ENCODE data around the gene ANO3. TPM values are rescaled to one million over a fixed set of nuclear protein-coding genes. Genes with fewer than 3 reads are reported as not detected.

Gene ANO3
- total RNA-seq, 1 experiment from 2014 or later = not detected

DNA sequence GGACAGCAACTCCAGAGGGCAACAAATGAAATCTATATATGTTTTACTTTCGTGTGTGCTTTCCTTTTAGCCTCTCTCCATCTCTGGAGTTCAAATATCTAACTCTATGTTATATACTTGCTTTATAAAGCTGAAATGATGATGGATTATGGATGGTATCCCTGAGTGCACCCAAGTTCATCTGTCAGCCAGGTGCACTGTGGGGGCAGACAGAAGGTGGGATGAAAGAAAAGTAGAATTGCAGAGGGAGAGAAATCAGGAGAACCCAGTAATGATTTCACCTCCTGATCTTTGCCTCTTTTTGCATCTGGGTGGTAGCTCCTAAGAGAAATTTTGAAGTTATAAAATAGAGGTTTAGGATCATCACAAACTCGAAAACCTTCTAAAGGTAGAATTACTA is 237.7 kb downstream of the ANO3 start:
- H3K9me2 ChIP-seq (ENCODE audit: insufficient read depth) = no peaks in the 10 kb centered on the region
- no peaks in the 10 kb centered on the region for H3F3A ChIP-seq (ENCODE audit: insufficient read depth, low read depth)
- ChIA-PET POLR2A (ENCODE audit: unreplicated experiment) (no interaction called here), CTCF (no interaction called here)
- intact Hi-C loops (cut with micrococcal nuclease; ENCODE audit: unreplicated experiment) = loop anchor here (5.0 kb wide), 1 partner anchor 78 kb away; no protein-coding TSS in a partner anchor
- no peak for DNase-seq
- no peaks in the 10 kb centered on the region for H3K27me3 ChIP-seq (ENCODE audit: insufficient read depth, low read depth)
- no TSS peak for BruUV-seq (replicated peaks)
- TF ChIP-seq, protein P1, sequence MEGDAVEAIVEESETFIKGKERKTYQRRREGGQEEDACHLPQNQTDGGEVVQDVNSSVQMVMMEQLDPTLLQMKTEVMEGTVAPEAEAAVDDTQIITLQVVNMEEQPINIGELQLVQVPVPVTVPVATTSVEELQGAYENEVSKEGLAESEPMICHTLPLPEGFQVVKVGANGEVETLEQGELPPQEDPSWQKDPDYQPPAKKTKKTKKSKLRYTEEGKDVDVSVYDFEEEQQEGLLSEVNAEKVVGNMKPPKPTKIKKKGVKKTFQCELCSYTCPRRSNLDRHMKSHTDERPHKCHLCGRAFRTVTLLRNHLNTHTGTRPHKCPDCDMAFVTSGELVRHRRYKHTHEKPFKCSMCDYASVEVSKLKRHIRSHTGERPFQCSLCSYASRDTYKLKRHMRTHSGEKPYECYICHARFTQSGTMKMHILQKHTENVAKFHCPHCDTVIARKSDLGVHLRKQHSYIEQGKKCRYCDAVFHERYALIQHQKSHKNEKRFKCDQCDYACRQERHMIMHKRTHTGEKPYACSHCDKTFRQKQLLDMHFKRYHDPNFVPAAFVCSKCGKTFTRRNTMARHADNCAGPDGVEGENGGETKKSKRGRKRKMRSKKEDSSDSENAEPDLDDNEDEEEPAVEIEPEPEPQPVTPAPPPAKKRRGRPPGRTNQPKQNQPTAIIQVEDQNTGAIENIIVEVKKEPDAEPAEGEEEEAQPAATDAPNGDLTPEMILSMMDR (conservative IDR thresholded peaks at IDR 0.05) = no peak
- TF ChIP-seq EZH2 (IDR thresholded peaks at IDR 0.05; ENCODE audit: low read depth) = no peak
- no peak overlapping the region for H3K4me3 ChIP-seq
- H3K27ac ChIP-seq = no peak overlapping the region
- H4K20me1 ChIP-seq (ENCODE audit: insufficient read depth) = no peaks in the 10 kb centered on the region
- peak overlapping the region; percentile 32; the same call in 1 of the 2 replicates for H2AFZ ChIP-seq
- H3K4me1 ChIP-seq (replicated peaks; ENCODE audit: insufficient read depth) = peaks cover 14% of the 10 kb centered on the region
- H3K9me3 ChIP-seq (ENCODE audit: insufficient read depth, low read depth) = no peaks in the 10 kb centered on the region; the same call in 1 of the 2 replicates
- no peaks in the 10 kb centered on the region for H3K79me2 ChIP-seq (ENCODE audit: low read depth)
- no peaks in the 10 kb centered on the region for H3K36me3 ChIP-seq (ENCODE audit: low read depth)
- no peak overlapping the region for H3K4me2 ChIP-seq

DNA sequence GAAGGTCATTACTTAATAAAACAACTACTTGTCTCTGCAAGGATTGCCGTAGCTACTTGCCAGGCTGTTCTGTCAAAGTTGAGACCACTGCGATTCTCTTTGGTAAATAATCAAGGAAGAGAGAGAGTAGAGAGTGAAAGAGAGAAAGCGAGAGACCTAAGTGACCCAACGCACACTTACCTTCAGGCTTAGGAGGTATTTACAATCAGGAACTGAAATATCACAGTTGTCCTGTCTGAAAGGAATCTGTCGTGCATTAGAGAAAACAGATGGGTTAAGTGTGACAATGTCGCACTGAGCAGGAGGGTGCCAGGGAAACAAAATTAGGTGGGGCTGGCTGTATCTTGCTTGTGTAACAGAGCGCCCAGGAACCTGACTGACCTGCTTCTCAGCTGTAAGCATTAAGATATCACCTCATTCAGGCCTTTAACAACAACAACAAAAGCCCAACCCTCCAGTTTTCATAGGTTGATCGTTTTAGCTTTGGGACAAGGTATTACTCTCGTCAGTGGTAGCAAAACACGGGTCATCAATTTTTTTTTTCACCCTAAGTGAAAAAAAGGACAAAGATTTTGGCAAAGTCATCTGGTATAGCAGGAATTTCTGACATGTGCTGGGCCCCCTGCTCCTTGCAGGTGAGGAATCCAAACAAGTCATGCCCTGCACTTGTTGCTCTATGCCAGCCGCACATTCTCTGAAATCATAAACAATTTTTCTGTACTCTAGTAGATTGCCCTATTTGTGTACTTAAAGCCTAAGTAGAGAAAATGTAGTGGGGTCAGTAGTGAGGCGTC is 240.1 kb downstream of the ANO3 start, which contains the start of gene MUC15:
Gene MUC15, minus strand, starts transcription at position 403 of the 794 bp plus-strand sequence. CDS start 5,169 bp downstream, outside the sequence.
- CTCF ChIA-PET = interaction anchor here (1.1 kb wide), 1 partner anchor 13 kb away, joined by 3 read pairs; no protein-coding TSS in a partner anchor
- peak; percentile 51 to 52 for DNase-seq

DNA sequence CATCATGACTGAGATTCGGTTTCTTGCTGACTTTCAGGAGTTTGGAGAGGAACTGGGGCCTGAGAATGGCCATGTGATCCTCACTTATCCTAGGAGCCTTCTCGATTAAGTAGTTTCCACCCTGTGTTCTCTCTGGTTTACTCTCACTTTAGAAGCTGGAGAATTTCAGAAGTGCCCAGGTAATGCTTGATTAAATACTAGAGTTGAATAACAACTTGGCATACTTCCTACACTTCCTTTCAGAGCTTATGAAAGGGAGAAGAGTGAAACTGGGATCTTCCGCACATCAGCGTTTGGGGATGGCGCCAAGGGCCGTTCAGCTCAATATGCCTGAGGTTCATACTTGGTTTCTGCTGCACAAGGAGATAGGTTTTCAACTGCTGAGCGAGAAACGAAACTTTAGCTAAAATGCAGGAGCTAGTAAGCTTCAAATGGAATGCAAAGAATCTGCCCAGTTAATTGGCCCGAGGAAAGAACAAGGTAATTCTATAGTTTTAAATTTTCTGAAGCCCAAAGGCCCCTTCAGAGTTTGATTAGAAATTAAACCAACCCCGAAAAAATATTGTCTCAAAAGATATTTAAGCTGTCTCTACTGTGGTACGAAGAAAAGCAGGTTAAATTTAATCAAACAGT is 241.0 kb downstream of the ANO3 start:
- intact Hi-C loops (cut with micrococcal nuclease; ENCODE audit: unreplicated experiment) = loop anchor here (5.0 kb wide), 1 partner anchor 74 kb away; no protein-coding TSS in a partner anchor
- Histone ChIP-seq H3K9me3 (ENCODE audit: insufficient read depth, low read depth) (no peaks in the 10 kb centered on the region; the same call in 1 of the 2 replicates), H3K4me3 (no peak overlapping the region), H3K4me2 (peak overlapping the region; percentile 45; the same call in 1 of the 2 replicates), H3K79me2 (ENCODE audit: low read depth) (no peaks in the 10 kb centered on the region), H3F3A (ENCODE audit: insufficient read depth, low read depth) (no peaks in the 10 kb centered on the region), H3K9me2 (ENCODE audit: insufficient read depth) (no peaks in the 10 kb centered on the region), H3K36me3 (ENCODE audit: low read depth) (no peaks in the 10 kb centered on the region), H2AFZ (no peak overlapping the region; the same call in 1 of the 2 replicates), H3K27me3 (ENCODE audit: insufficient read depth, low read depth) (no peaks in the 10 kb centered on the region), H3K4me1 (replicated peaks; ENCODE audit: insufficient read depth) (peaks cover 14% of the 10 kb centered on the region), H4K20me1 (ENCODE audit: insufficient read depth) (no peaks in the 10 kb centered on the region), H3K27ac (no peak overlapping the region)
- no peak for TF ChIP-seq EZH2 (IDR thresholded peaks at IDR 0.05; ENCODE audit: low read depth)
- TF ChIP-seq, protein P1 (conservative IDR thresholded peaks at IDR 0.05) = no peak
- POLR2A ChIA-PET (ENCODE audit: unreplicated experiment) = interaction anchor here (0.7 kb wide), 2 partner anchors 12 to 49 kb away, joined by 4 to 5 read pairs; no protein-coding TSS in a partner anchor
- CTCF ChIA-PET = no interaction called here
- DNase-seq = peak in 1 of 2 experiments; percentile 11
- no TSS peak for BruUV-seq (replicated peaks)

More for the DNA sequence above, 240.1 kb downstream of the ANO3 start, which contains the start of gene MUC15:
- H3K27me3 ChIP-seq (ENCODE audit: insufficient read depth, low read depth) = no peaks in the 10 kb centered on the region
- no peak within 1 kb of the TSS for H3K27ac ChIP-seq
- H4K20me1 ChIP-seq (ENCODE audit: insufficient read depth) = no peaks in the 10 kb centered on the region
- no peak for TF ChIP-seq EZH2 (IDR thresholded peaks at IDR 0.05; ENCODE audit: low read depth)
- TF ChIP-seq, protein P1 (conservative IDR thresholded peaks at IDR 0.05) = no peak
- no peaks in the 10 kb centered on the region for H3K79me2 ChIP-seq (ENCODE audit: low read depth)
- H3K4me3 ChIP-seq = no peak within 1 kb of the TSS
- H3F3A ChIP-seq (ENCODE audit: insufficient read depth, low read depth) = no peaks in the 10 kb centered on the region
- intact Hi-C loops (cut with micrococcal nuclease; ENCODE audit: unreplicated experiment) = loop anchor here (5.0 kb wide), 1 partner anchor 75 kb away; no protein-coding TSS in a partner anchor
- no peaks in the 10 kb centered on the region for H3K36me3 ChIP-seq (ENCODE audit: low read depth)
- H3K4me2 ChIP-seq = peak within 1 kb of the TSS; percentile 45
- no peaks in the 10 kb centered on the region for H3K9me2 ChIP-seq (ENCODE audit: insufficient read depth)
- POLR2A ChIA-PET (ENCODE audit: unreplicated experiment) = no interaction called here
- H3K4me1 ChIP-seq (replicated peaks; ENCODE audit: insufficient read depth) = peaks cover 14% of the 10 kb centered on the region
- no peaks in the 10 kb centered on the region; the same call in 1 of the 2 replicates for H3K9me3 ChIP-seq (ENCODE audit: insufficient read depth, low read depth)
- peak within 1 kb of the TSS; percentile 44; the same call in 1 of the 2 replicates for H2AFZ ChIP-seq
- no TSS peak for BruUV-seq (replicated peaks)

Data from PC-9 (cell line).